BJ (cell line): ENCODE results near the gene AFF4. TPM values are rescaled to one million over a fixed set of nuclear protein-coding genes. Genes with fewer than 3 reads are reported as not detected.

Experiments used
- CTCF ChIA-PET: fragments of 350-600 bp; formaldehyde crosslinking; extraction: SDS; loops from one replicate; lab custom pipeline; 2021; ENCODE audit warnings: antibody characterized with exemption, inconsistent platforms; lab: Yijun Ruan, JAX
- POLR2A ChIA-PET: fragments of 300-600 bp; sonication (Branson Sonifier 250); formaldehyde crosslinking; extraction: SDS; loops from one replicate; lab custom pipeline; 2021; ENCODE audit warnings: antibody characterized with exemption; lab: Charles Lee
- DNase-seq: peaks from one replicate; pipeline ENCODE4 v3.0.0-alpha.2; 2011; ENCODE audit warnings: low read depth
- H3K27me3 ChIP-seq: 2 replicates; pipeline ENCODE4 v1.6.0; 2011; ENCODE audit warnings: low read length; ENCODE audit not compliant: control insufficient read depth, insufficient read depth
- H3K36me3 ChIP-seq: 2 replicates; pipeline ENCODE4 v1.5.1; 2011; ENCODE audit warnings: low read length; ENCODE audit not compliant: control insufficient read depth, insufficient read depth
- H3K4me3 ChIP-seq: 2 replicates; pipeline ENCODE4 v1.5.1; 2011; ENCODE audit warnings: low read depth, mild to moderate bottlenecking, control low read depth, low read length
- CTCF ChIP-seq: IDR thresholded peaks from 2 replicates; pipeline ENCODE4 v1.5.1; 2011; ENCODE audit warnings: low read depth, mild to moderate bottlenecking, control low read depth, inconsistent platforms, low read length, moderate library complexity; ENCODE audit not compliant: insufficient read depth
- polyA plus RNA-seq: library from polyadenylated mRNA; depleted of rRNA; stranded (reverse); fragments of >200 nt; gene quantifications from 2 replicates; pipeline ENCODE4 v1.2.3, GENCODE V29; 2011

The AFF4 gene
- polyA plus RNA-seq, 1 experiment, result 42.5 TPM

- no peaks in the 10 kb centered on the region for H3K27me3 ChIP-seq
- peaks cover 11% of the 10 kb centered on the region for H3K36me3 ChIP-seq
- ChIA-PET POLR2A (no interaction called here), CTCF (interaction anchor here (1.1 to 8.2 kb wide), 3 partner anchors 10 to 57 kb away, joined by 3 to 111 read pairs (median 3); partner anchors contain the start of gene SHROOM1)
- no peak overlapping the region for H3K4me3 ChIP-seq
- no peak for TF ChIP-seq CTCF
- no peak for DNase-seq
Measured at GRCh38 chr5:132887283-132887682, 76.2 kb downstream of the AFF4 start.

- ChIA-PET POLR2A (no interaction called here), CTCF (interaction anchor here (0.6 to 8.2 kb wide), 3 partner anchors 14 to 498 kb away, joined by 3 to 111 read pairs (median 3); partner anchors contain the start of gene SHROOM1)
- no peak for DNase-seq
- Histone ChIP-seq H3K36me3 (peaks cover 10% of the 10 kb centered on the region), H3K27me3 (no peaks in the 10 kb centered on the region), H3K4me3 (no peak overlapping the region)
- no peak for TF ChIP-seq CTCF
Measured at GRCh38 chr5:132886064-132886823, 77.2 kb downstream of the AFF4 start.

GRCh38 chr5:132884548-132884947 is 78.9 kb downstream of the AFF4 start:
- TF ChIP-seq CTCF, result no peak
- H3K27me3 ChIP-seq, result no peaks in the 10 kb centered on the region
- POLR2A ChIA-PET, result no interaction called here

DNA sequence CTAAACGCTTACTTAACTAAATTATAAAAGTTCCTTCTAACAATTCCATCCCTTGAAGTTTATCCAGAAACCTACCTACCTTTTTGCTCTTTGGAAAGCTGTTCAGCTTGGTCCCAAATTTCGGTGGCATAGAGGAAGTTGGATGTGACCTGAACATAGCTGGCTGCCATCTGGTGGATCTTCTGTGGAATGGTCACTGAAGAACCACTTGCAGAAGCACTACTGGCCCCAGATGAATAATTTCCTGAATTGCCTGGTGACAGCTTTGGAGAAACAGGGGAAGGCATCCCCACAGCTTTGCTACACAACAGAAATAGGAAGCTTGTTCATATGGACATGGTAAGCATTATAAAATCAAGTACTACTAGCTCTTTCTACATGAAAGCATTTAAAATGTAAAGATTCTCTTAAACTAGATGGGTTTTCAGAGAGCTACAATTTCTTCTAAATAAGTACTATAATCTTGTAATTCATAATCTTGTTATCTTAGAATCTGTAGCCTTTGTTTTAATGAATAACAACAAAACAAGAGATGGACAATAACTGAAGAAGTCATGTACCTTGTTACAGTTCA is 80.1 kb downstream of the AFF4 start:
- Histone ChIP-seq H3K36me3 (peaks cover 8% of the 10 kb centered on the region), H3K4me3 (no peak overlapping the region), H3K27me3 (no peaks in the 10 kb centered on the region)
- POLR2A ChIA-PET, result no interaction called here
- CTCF ChIA-PET, result interaction anchor here (0.8 to 8.2 kb wide), 20 partner anchors 8 to 168 kb away, joined by 3 to 111 read pairs (median 4); partner anchors contain the start of genes GDF9, HSPA4, LEAP2 and SHROOM1
- peak; percentile 79 for TF ChIP-seq CTCF
- DNase-seq, result no peak

More at GRCh38 chr5:132884548-132884947, 78.9 kb downstream of the AFF4 start:
- H3K36me3 ChIP-seq, result peaks cover 10% of the 10 kb centered on the region
- no peak for DNase-seq
- no peak overlapping the region for H3K4me3 ChIP-seq
- CTCF ChIA-PET, result interaction anchor here (0.7 to 8.2 kb wide), 5 partner anchors 11 to 60 kb away, joined by 3 to 111 read pairs (median 5); partner anchors contain the start of genes GDF9, SHROOM1 and UQCRQ

GRCh38 chr5:132877938-132878337 is 85.5 kb downstream of the AFF4 start:
- no peak for DNase-seq
- Histone ChIP-seq H3K36me3 (peaks cover 11% of the 10 kb centered on the region), H3K4me3 (no peak overlapping the region), H3K27me3 (no peaks in the 10 kb centered on the region; the same call in 1 of the 2 replicates)
- CTCF ChIA-PET, result interaction anchor here (0.8 to 2.7 kb wide), 4 partner anchors 17 to 491 kb away, joined by 3 to 12 read pairs (median 7); partner anchors contain the start of genes HSPA4 and SHROOM1
- TF ChIP-seq CTCF, result no peak
- POLR2A ChIA-PET, result no interaction called here
